GM18511 (cell line): ENCODE results near the gene PLCB1.
A peak's percentile ranks its signal among the peaks of the same experiment; 100 is the strongest.

Source experiments
- ATAC-seq: cut with Tn5 transposase; IDR thresholded peaks from one replicate; pipeline ENCODE4 v1.9.1; 2021; ENCODE audit warnings: mild to moderate bottlenecking, moderate library complexity; ENCODE audit not compliant: unreplicated experiment

PLCB1 gene

GRCh38 chr20:8744228-8744844 is 612.3 kb downstream of the PLCB1 start:
- no peak for ATAC-seq

- no peak for ATAC-seq
Observed at GRCh38 chr20:8749101-8749500, 617.0 kb downstream of the PLCB1 start.

GRCh38 chr20:8749986-8750385 is 617.9 kb downstream of the PLCB1 start:
- ATAC-seq: no peak

- ATAC-seq: no peak
Observed at GRCh38 chr20:8755340-8756118, 623.5 kb downstream of the PLCB1 start.

GRCh38 chr20:8756410-8756809 is 624.3 kb downstream of the PLCB1 start:
- ATAC-seq: no peak

- ATAC-seq: peak; percentile 65
Observed at GRCh38 chr20:8757146-8757545, 625.1 kb downstream of the PLCB1 start.

GRCh38 chr20:8764344-8764962 is 632.4 kb downstream of the PLCB1 start:
- ATAC-seq: no peak

- no peak for ATAC-seq
Observed at GRCh38 chr20:8766868-8767390, 634.9 kb downstream of the PLCB1 start.

GRCh38 chr20:8774412-8774811 is 642.3 kb downstream of the PLCB1 start:
- ATAC-seq: no peak

- ATAC-seq: no peak
Observed at GRCh38 chr20:8777911-8778310, 645.8 kb downstream of the PLCB1 start.

- no peak for ATAC-seq
Observed at GRCh38 chr20:8778387-8778786, 646.3 kb downstream of the PLCB1 start.

- no peak for ATAC-seq
Observed at GRCh38 chr20:8780915-8781314, 648.8 kb downstream of the PLCB1 start.

GRCh38 chr20:8782804-8783203 is 650.7 kb downstream of the PLCB1 start:
- no peak for ATAC-seq

GRCh38 chr20:8783734-8784133 is 651.7 kb downstream of the PLCB1 start:
- ATAC-seq: no peak

GRCh38 chr20:8786383-8786782 is 654.3 kb downstream of the PLCB1 start:
- no peak for ATAC-seq

GRCh38 chr20:8787090-8787489 is 655.0 kb downstream of the PLCB1 start:
- no peak for ATAC-seq

- ATAC-seq: no peak
Observed at GRCh38 chr20:8788275-8788674, 656.2 kb downstream of the PLCB1 start.

- no peak for ATAC-seq
Observed at GRCh38 chr20:8788831-8789230, 656.8 kb downstream of the PLCB1 start.

GRCh38 chr20:8790442-8791074 is 658.5 kb downstream of the PLCB1 start:
- ATAC-seq: peak; percentile 82

- ATAC-seq: no peak
Observed at GRCh38 chr20:8795404-8795803, 663.3 kb downstream of the PLCB1 start.

GRCh38 chr20:8796088-8796660 is 664.1 kb downstream of the PLCB1 start:
- no peak for ATAC-seq
